H1 (cell line): ENCODE results near the gene ATF7IP2. TPM values are rescaled to one million over a fixed set of nuclear protein-coding genes. Genes with fewer than 3 reads are reported as not detected.

Experiments used
- GTF2F1 ChIP-seq: IDR thresholded peaks from 2 replicates; pipeline ENCODE4 v1.6.1; 2012; ENCODE audit warnings: low read depth, low read length, improper control_type of control experiment, borderline replicate concordance
- HDAC6 ChIP-seq: IDR thresholded peaks from one replicate; pipeline ENCODE4 v1.7.1; 2012; ENCODE audit warnings: low read depth, mild to moderate bottlenecking, inconsistent platforms, low read length, moderate library complexity
- POLR2AphosphoS5 ChIP-seq: IDR thresholded peaks from 2 replicates; pipeline ENCODE4 v1.6.1; 2011; ENCODE audit warnings: low read depth, low read length
- SIRT6 ChIP-seq: IDR thresholded peaks from one replicate; pipeline ENCODE4 v1.7.1; 2012; ENCODE audit warnings: low read length, inconsistent platforms
- polyA plus RNA-seq, 7 experiments: library from polyadenylated mRNA; depleted of rRNA in 3 of 7; stranded (reverse) in 5 of 7; unstranded in 2 of 7; fragments of >200 nt in 5 of 7; fragments of 200-250 nt in 2 of 7; gene quantifications; 1 replicate in 5 of 7; 2 replicates in 1 of 7; 4 replicates in 1 of 7; pipeline versions ENCODE4 v1.2.1 to v1.2.3, GENCODE V29; 2011 to 2013; ENCODE audit warnings: missing spikeins in 2 of 7, mixed read lengths in 2 of 7
- total RNA-seq: library from RNA; stranded (reverse); fragmentation: NEBNext Ultra II Directional; extraction: Animal tissue kit (Norgen Biotek cat#: 25700); gene quantifications from 2 replicates; pipeline ENCODE4 v1.2.1, GENCODE V29; 2021

Gene ATF7IP2
- total and polyA plus RNA-seq, 2 of the 8 experiments (the other 6 are each of a cell fraction or from before 2014, with no cell fraction given): 28.7 to 32.8 TPM

DNA sequence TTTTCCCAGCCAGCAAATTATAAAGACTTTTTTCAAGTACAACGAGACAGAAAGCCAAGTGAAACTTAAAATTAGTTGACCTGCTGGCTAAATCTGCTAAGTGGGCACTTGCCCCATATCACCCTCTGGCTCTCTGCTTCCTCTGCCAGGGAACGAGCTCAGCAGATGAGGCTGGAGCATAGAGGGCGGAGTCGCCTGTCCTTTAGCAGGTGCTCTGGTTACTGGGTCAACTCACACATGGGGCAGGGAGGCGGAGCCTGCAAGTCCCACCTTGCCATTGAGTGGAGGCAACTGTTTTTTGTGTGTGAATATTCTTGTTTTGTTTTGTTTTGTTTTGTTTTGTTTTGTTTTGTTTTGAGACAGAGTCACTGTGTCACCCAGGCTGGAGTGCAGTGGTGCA lies 132.0 kb downstream of the ATF7IP2 start (continued):
- TF ChIP-seq POLR2AphosphoS5: no peak
- no peak for TF ChIP-seq HDAC6
- no peak for TF ChIP-seq SIRT6
- no peak for TF ChIP-seq GTF2F1
- TF ChIP-seq, all 59 proteins: peak for 0
